Peyer's patch (tissue), 4 donors: ENCODE data around the gene GINS3.

Experiments used
- POLR2A ChIP-seq, 2 donors: fragments of 450-650 bp; IDR thresholded peaks; one replicate each; pipeline ENCODE4 v1.5.1; 2017; ENCODE audit warnings: antibody characterized with exemption in 2 of 2, mild to moderate bottlenecking in 2 of 2, moderate library complexity in 2 of 2
- TF ChIP-seq, protein P1 (sequence below), 6 experiments: fragments of 450-650 bp in 4 of 6; fragments of 200-600 bp in 2 of 6; sonication (generic) in 1 of 6; IDR thresholded peaks; one replicate each; pipeline ENCODE4 v1.5.1; 2017 to 2019; ENCODE audit warnings: antibody characterized with exemption in 6 of 6, mild to moderate bottlenecking in 3 of 6, moderate library complexity in 1 of 6

DNA sequence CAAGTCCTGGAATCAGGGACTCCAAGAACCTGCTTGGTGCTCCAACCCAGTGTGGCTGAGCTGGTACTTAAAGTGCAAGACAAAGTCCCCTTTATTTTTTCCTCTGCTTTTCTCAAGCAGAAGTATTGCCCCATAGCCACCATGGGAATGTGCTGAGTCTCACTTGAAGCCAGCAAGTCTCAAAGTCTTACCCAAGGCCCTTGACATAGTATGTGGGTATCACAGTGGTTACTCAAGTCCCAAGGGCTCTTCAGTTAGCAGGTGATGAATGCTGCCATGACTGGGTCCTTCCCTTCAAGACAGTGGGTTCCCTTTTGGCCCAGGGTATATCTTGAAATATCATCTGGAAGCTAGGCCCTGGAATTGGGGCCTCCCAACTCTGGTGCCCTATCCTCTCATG is 30.5 kb upstream of the GINS3 start:
- TF ChIP-seq, protein P1, sequence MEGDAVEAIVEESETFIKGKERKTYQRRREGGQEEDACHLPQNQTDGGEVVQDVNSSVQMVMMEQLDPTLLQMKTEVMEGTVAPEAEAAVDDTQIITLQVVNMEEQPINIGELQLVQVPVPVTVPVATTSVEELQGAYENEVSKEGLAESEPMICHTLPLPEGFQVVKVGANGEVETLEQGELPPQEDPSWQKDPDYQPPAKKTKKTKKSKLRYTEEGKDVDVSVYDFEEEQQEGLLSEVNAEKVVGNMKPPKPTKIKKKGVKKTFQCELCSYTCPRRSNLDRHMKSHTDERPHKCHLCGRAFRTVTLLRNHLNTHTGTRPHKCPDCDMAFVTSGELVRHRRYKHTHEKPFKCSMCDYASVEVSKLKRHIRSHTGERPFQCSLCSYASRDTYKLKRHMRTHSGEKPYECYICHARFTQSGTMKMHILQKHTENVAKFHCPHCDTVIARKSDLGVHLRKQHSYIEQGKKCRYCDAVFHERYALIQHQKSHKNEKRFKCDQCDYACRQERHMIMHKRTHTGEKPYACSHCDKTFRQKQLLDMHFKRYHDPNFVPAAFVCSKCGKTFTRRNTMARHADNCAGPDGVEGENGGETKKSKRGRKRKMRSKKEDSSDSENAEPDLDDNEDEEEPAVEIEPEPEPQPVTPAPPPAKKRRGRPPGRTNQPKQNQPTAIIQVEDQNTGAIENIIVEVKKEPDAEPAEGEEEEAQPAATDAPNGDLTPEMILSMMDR (IDR thresholded peaks at IDR 0.05): no peak
- no peak for TF ChIP-seq POLR2A (IDR thresholded peaks at IDR 0.05)
